Fibroblast of lung (primary cell): Measurements from ENCODE around the gene CSNK2B. TPM values are rescaled to one million over a fixed set of nuclear protein-coding genes. Genes with fewer than 3 reads are reported as not detected.
A peak's percentile ranks its signal among the peaks of the same experiment; 100 is the strongest.

Experiments used
- DNase-seq, 2 donors: peaks; one replicate each; pipeline versions ENCODE4 v3.0.0 to v3.0.0-alpha.2; 2010; ENCODE audit warnings: low read depth in 2 of 2
- H2AFZ ChIP-seq: 2 replicates; pipeline ENCODE4 v1.5.1; 2012; ENCODE audit warnings: low read length, control low read depth, inconsistent platforms
- H3K27ac ChIP-seq: 2 replicates; pipeline ENCODE4 v1.5.1; 2011; ENCODE audit warnings: low read length, control low read depth; ENCODE audit not compliant: insufficient read depth
- H3K27me3 ChIP-seq: 2 replicates; pipeline ENCODE4 v1.5.1; 2011; ENCODE audit warnings: mild to moderate bottlenecking, low read length; ENCODE audit not compliant: control insufficient read depth, insufficient read depth
- H3K36me3 ChIP-seq: 2 replicates; pipeline ENCODE4 v1.5.1; 2011; ENCODE audit warnings: low read length; ENCODE audit not compliant: control insufficient read depth, insufficient read depth
- H3K4me1 ChIP-seq: 2 replicates; pipeline ENCODE4 v1.5.1; 2011; ENCODE audit warnings: low read length; ENCODE audit not compliant: control insufficient read depth, insufficient read depth; ENCODE audit errors: extremely low read depth
- H3K4me2 ChIP-seq: 2 replicates; pipeline ENCODE4 v1.5.1; 2011; ENCODE audit warnings: low read length, control low read depth; ENCODE audit not compliant: insufficient read depth; ENCODE audit errors: extremely low read depth
- H3K4me3 ChIP-seq, 4 experiments: fragments of 200-600 bp in 1 of 4; sonication (generic) in 1 of 4; replicated peaks in 1 of 4; 2 replicates each; pipeline ENCODE4 v1.5.1; 2011 to 2016; ENCODE audit warnings: low read length in 4 of 4, low read depth in 3 of 4, mild to moderate bottlenecking in 3 of 4, control low read depth in 2 of 4, inconsistent platforms in 1 of 4, mixed read lengths in 1 of 4; ENCODE audit not compliant: insufficient read depth in 1 of 4; ENCODE audit errors: control extremely low read depth in 1 of 4
- H3K79me2 ChIP-seq: 2 replicates; pipeline ENCODE4 v1.5.1; 2012; ENCODE audit warnings: mild to moderate bottlenecking, low read length, inconsistent platforms; ENCODE audit not compliant: control insufficient read depth, insufficient read depth
- H3K9ac ChIP-seq: 2 replicates; pipeline ENCODE4 v1.5.1; 2011; ENCODE audit warnings: mild to moderate bottlenecking, low read length, control low read depth; ENCODE audit not compliant: insufficient read depth
- H3K9me3 ChIP-seq: 2 replicates; pipeline ENCODE4 v1.5.1; 2012; ENCODE audit warnings: low read depth, low read length; ENCODE audit not compliant: control insufficient read depth, insufficient read depth
- H4K20me1 ChIP-seq: 2 replicates; pipeline ENCODE4 v1.5.1; 2011; ENCODE audit warnings: low read length; ENCODE audit not compliant: control insufficient read depth, insufficient read depth; ENCODE audit errors: extremely low read depth
- CTCF ChIP-seq, 2 donors: IDR thresholded peaks in 1 of 2; conservative IDR thresholded peaks in 1 of 2; 1 replicate in 1 of 2; 2 replicates in 1 of 2; pipeline ENCODE4 v1.5.1; 2011 to 2012; ENCODE audit warnings: low read length in 2 of 2, control low read depth in 1 of 2, inconsistent platforms in 1 of 2, low read depth in 1 of 2, mild to moderate bottlenecking in 1 of 2
- EZH2 ChIP-seq: IDR thresholded peaks from 2 replicates; pipeline ENCODE4 v1.5.1; 2012; ENCODE audit warnings: low read length, control low read depth, mild to moderate bottlenecking; ENCODE audit errors: missing control alignments
- polyA plus RNA-seq, 2 donors: library from polyadenylated mRNA; depleted of rRNA in 1 of 2; stranded (reverse) in 1 of 2; unstranded in 1 of 2; fragments of >200 nt; gene quantifications; 2 replicates each; pipeline ENCODE4 v1.2.1, GENCODE V29; 2011 to 2012; ENCODE audit warnings: missing spikeins in 1 of 2
- total RNA-seq: library from RNA; depleted of rRNA; stranded (reverse); fragments of >200 nt; gene quantifications from 2 replicates; pipeline ENCODE4 v1.2.1, GENCODE V29; 2014

Gene CSNK2B
- total and polyA plus RNA-seq, 2 donors (not counting 1 experiment from before 2014, with no cell fraction given) = 67.2 to 84.9 TPM

DNA sequence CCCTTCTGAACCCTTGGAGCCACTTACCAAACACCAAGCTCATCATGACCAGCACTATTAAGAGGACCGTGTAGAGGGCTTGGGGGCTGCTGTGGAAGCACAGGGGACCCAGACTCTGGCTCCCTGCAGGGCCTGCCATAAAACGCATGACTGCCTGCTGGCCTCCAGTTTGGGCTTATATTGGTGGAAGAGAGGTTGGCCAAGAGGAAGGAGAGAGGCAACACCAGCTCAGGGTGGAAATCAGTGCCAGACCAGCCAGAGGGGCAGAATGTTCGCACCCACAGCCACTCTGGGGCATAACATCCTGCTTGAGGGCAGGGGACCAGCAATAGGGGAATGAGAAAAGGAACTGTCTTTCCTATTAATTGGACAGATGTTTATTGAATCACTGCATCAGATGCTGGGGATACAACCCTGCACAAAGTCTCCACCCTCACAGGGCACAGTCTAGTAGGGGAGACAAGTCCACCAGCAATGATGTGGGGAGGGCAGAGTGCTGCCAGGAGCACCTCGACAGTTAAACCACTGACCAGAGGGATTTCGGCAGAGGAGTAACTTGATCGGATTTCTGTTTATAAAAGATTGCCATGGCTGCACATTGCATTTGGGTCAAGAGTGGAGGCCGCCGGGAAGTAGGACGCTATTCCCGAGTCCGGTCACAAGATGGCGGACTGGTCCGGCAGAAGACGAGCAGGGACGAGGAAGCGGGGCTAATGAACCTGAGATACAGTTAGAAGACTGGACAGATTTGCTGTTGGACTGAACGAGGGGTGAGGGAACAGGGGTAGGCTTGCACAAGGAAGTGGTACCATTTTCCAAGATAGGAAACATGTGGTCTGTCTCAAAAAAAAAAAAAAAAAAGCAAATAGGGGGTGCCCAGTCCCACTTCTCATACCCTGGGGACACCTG, 14.6 kb downstream of the CSNK2B start, which contains the start of gene LY6G5C:
LY6G5C (minus strand) TSS at position 842 of the 909 bp plus-strand sequence; CDS start at position 148, 694 bp downstream.
- no peak for TF ChIP-seq EZH2
- peak; percentile 61 to 76 for TF ChIP-seq CTCF (conservative IDR thresholded peaks at IDR 0.05 in 1 of 2, IDR thresholded peaks at IDR 0.05 in 1 of 2; ENCODE audit: low read depth in 1 of 2, low read length in 2 of 2)

GRCh38 chr6:31681135-31681671, 15.3 kb downstream of the CSNK2B start:
- peak overlapping the region; percentile 78 for H2AFZ ChIP-seq
- H3K4me3 ChIP-seq = peak overlapping the region; percentile 43 to 58 (median 57)
- peak overlapping the region; percentile 97 for H3K4me2 ChIP-seq
- H3K27ac ChIP-seq = peak overlapping the region; percentile 80
- H3K36me3 ChIP-seq = peaks cover 2% of the 10 kb centered on the region
- peaks cover 12% of the 10 kb centered on the region for H3K4me1 ChIP-seq
- H3K9me3 ChIP-seq = no peaks in the 10 kb centered on the region
- no peaks in the 10 kb centered on the region for H4K20me1 ChIP-seq
- H3K27me3 ChIP-seq = no peaks in the 10 kb centered on the region
- H3K9ac ChIP-seq = peak overlapping the region; percentile 71
- DNase-seq = peak; percentile 34 to 41
- no peaks in the 10 kb centered on the region for H3K79me2 ChIP-seq
- TF ChIP-seq EZH2 (no peak), CTCF (conservative IDR thresholded peaks at IDR 0.05 in 1 of 2, IDR thresholded peaks at IDR 0.05 in 1 of 2; ENCODE audit: low read depth in 1 of 2, low read length in 2 of 2) (peak in 1 of 2 donors; percentile 13)

More for the DNA sequence above, 14.6 kb downstream of the CSNK2B start, which contains the start of gene LY6G5C:
- Histone ChIP-seq H3K9me3 (no peaks in the 10 kb centered on the region), H2AFZ (peak within 1 kb of the TSS; percentile 78), H3K4me1 (peaks cover 12% of the 10 kb centered on the region), H3K9ac (peak within 1 kb of the TSS; percentile 71), H3K4me2 (peak within 1 kb of the TSS; percentile 97), H3K79me2 (no peaks in the 10 kb centered on the region), H3K27me3 (no peaks in the 10 kb centered on the region), H3K4me3 (peak within 1 kb of the TSS; percentile 43 to 58 (median 57)), H3K36me3 (peaks cover under 1% of the 10 kb centered on the region), H4K20me1 (no peaks in the 10 kb centered on the region), H3K27ac (peak within 1 kb of the TSS; percentile 80)
- peak; percentile 85 to 96 for DNase-seq

GRCh38 chr6:31683591-31683990, 17.7 kb downstream of the CSNK2B start:
- H4K20me1 ChIP-seq = no peaks in the 10 kb centered on the region
- TF ChIP-seq CTCF (conservative IDR thresholded peaks at IDR 0.05 in 1 of 2, IDR thresholded peaks at IDR 0.05 in 1 of 2; ENCODE audit: low read depth in 1 of 2, low read length in 2 of 2) (no peak), EZH2 (no peak)
- no peak overlapping the region for H3K9ac ChIP-seq
- H3K4me3 ChIP-seq = no peak overlapping the region
- H3K36me3 ChIP-seq = peaks cover 14% of the 10 kb centered on the region
- no peak overlapping the region for H3K27ac ChIP-seq
- no peaks in the 10 kb centered on the region for H3K79me2 ChIP-seq
- no peak overlapping the region for H3K4me2 ChIP-seq
- no peaks in the 10 kb centered on the region for H3K9me3 ChIP-seq
- peaks cover 12% of the 10 kb centered on the region for H3K4me1 ChIP-seq
- no peak overlapping the region for H2AFZ ChIP-seq
- DNase-seq = no peak
- H3K27me3 ChIP-seq = no peaks in the 10 kb centered on the region
